Measurements from ENCODE around the gene GAS6.
"Not testable (repeated sequence)": the region's sequence is repeated elsewhere in the genome, so short reads cannot be mapped to it uniquely, and the experiment has no call there.

DNA sequence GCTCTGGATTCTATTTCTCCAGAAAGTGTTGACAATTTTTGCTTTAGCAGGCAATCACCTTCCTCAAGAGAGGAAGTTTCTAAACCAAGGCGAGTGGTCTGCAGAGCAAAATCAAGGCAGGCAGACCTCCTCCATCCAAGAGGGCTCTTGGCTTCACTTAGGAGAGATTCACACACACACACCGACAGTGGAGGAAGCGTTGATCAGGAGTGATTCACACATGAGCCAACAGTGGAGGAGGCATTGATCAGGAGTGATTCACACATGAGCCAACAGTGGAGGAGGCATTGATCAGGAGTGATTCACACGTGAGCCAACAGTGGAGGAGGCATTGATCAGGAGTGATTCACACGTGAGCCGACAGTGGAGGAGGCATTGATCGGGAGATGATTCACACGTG, 49.5 kb upstream of the GAS6 start:
- TF ChIP-seq EZH2 (IDR thresholded peaks at IDR 0.05; ENCODE audit: insufficient read depth, poor library complexity, severe bottlenecking); EZH2phosphoT487 (IDR thresholded peaks at IDR 0.05; ENCODE audit: insufficient read depth, low read depth): not testable (repeated sequence)

Data from GM23248 (cell line).